Lung (tissue), 12 donors: ENCODE results near the gene TTC28. TPM values are rescaled to one million over a fixed set of nuclear protein-coding genes. Genes with fewer than 3 reads are reported as not detected.

Experiments
- ATAC-seq: fragments of 200-7000 bp; cut with Tn5 transposase; one replicate; pipeline ENCODE4 v1.9.1; 2020; ENCODE audit warnings: moderate number of reproducible peaks; ENCODE audit not compliant: insufficient read depth, low FRiP score
- DNase-seq, 3 donors: peaks; one replicate each; pipeline ENCODE4 v3.0.0-alpha.2; 2013 to 2017
- H3K27ac ChIP-seq, 2 donors: one replicate each; pipeline ENCODE4 v1.5.1; 2013; ENCODE audit warnings: mild to moderate bottlenecking in 2 of 2, moderate library complexity in 2 of 2, control low read depth in 1 of 2, inconsistent platforms in 1 of 2, low read depth in 1 of 2, low read length in 1 of 2
- H3K27me3 ChIP-seq, 3 donors: one replicate each; pipeline ENCODE4 v1.5.1; 2013; ENCODE audit warnings: low read length in 2 of 3; ENCODE audit not compliant: control insufficient read depth in 3 of 3, insufficient read depth in 3 of 3
- H3K36me3 ChIP-seq, 4 donors: one replicate each; pipeline ENCODE4 v1.5.1; 2013; ENCODE audit warnings: low read length in 4 of 4, mild to moderate bottlenecking in 1 of 4, moderate library complexity in 1 of 4; ENCODE audit not compliant: control insufficient read depth in 4 of 4, insufficient read depth in 4 of 4
- H3K4me1 ChIP-seq, 5 donors: one replicate each; pipeline ENCODE4 v1.5.1; 2013; ENCODE audit warnings: low read length in 5 of 5, mild to moderate bottlenecking in 2 of 5, moderate library complexity in 1 of 5; ENCODE audit not compliant: control insufficient read depth in 5 of 5, insufficient read depth in 5 of 5
- H3K4me3 ChIP-seq: one replicate; pipeline ENCODE4 v1.5.1; 2013; ENCODE audit warnings: mild to moderate bottlenecking, control low read depth, moderate library complexity
- H3K9ac ChIP-seq, 2 donors: one replicate each; pipeline ENCODE4 v1.5.1; 2013; ENCODE audit warnings: low read length in 2 of 2, control low read depth in 1 of 2; ENCODE audit not compliant: insufficient read depth in 1 of 2
- H3K9me3 ChIP-seq, 4 donors: one replicate each; pipeline ENCODE4 v1.5.1; 2013; ENCODE audit warnings: low read length in 3 of 4, mild to moderate bottlenecking in 1 of 4, moderate library complexity in 1 of 4; ENCODE audit not compliant: control insufficient read depth in 4 of 4, insufficient read depth in 3 of 4
- CTCF ChIP-seq: IDR thresholded peaks from 2 replicates; pipeline ENCODE4 v1.5.1; 2012; ENCODE audit warnings: mild to moderate bottlenecking; ENCODE audit errors: control extremely low read depth, extremely low read depth
- WGBS, 2 donors: extraction: QIAGEN DNeasy Blood & Tissue Kit; methylation state at CpG; one replicate each; pipeline ENCODE4 v1.1.7; 2013; 5-methylcytosine and 5-hydroxymethylcytosine counted together
- polyA plus RNA-seq, 2 donors: library from polyadenylated mRNA; stranded (reverse); fragments of 200-250 nt; gene quantifications; one replicate each; pipeline ENCODE4 v1.2.1, GENCODE V29; 2013
- total RNA-seq, 2 donors: library from RNA; depleted of rRNA in 1 of 2; stranded (reverse); fragments of >200 nt in 1 of 2; gene quantifications; one replicate each; pipeline ENCODE4 v1.2.1, GENCODE V29; 2014 to 2021
- donor health status: control.
- donor health status: control.
- donor health status: Bipolar disorder and iron deficiency.
- donor health status: healthy.
- donor health status: DM: yes; HTN: yes; CAD: no.

Gene TTC28
- total and polyA plus RNA-seq, 4 donors: 4.7 to 72.2 (median 24.8) TPM

- Histone ChIP-seq H3K9ac (peak overlapping the region; percentile 33 to 57), H3K4me3 (peak overlapping the region; percentile 53), H3K27me3 (no peaks in the 10 kb centered on the region), H3K4me1 (peaks cover 0 to 41% (median 6%) of the 10 kb centered on the region in 5 donors), H3K9me3 (no peaks in the 10 kb centered on the region), H3K36me3 (no peaks in the 10 kb centered on the region), H3K27ac (peak overlapping the region; percentile 78 to 88)
- ATAC-seq (peak; percentile 35), DNase-seq (peak in 2 of 3 donors; percentile 50 to 59)
- no peak for TF ChIP-seq CTCF
- 2% methylated on average over 29 of the region's 29 CpGs for WGBS, 2 donors
Measured at GRCh38 chr22:28442711-28443525, 236.7 kb downstream of the TTC28 start.

GRCh38 chr22:28442264-28442710, 237.4 kb downstream of the TTC28 start:
- Histone ChIP-seq H3K9me3 (no peaks in the 10 kb centered on the region), H3K4me1 (peaks cover 0 to 46% (median 6%) of the 10 kb centered on the region in 5 donors), H3K27me3 (no peaks in the 10 kb centered on the region), H3K4me3 (peak overlapping the region; percentile 53), H3K9ac (peak overlapping the region; percentile 33 to 86), H3K36me3 (no peaks in the 10 kb centered on the region), H3K27ac (peak overlapping the region; percentile 78 to 88)
- TF ChIP-seq CTCF: peak; percentile 40
- WGBS, 2 donors: 1% methylated on average over 23 of the region's 23 CpGs
- peak; percentile 86 to 92 (median 90) for DNase-seq
- peak; percentile 90 for ATAC-seq

- H3K4me3 ChIP-seq: peak overlapping the region; percentile 53
- ATAC-seq (no peak), DNase-seq (peak in 1 of 3 donors; percentile 65)
- 11 to 12% methylated on average over 16 of the region's 16 CpGs for WGBS, 2 donors
- peaks cover 0 to 46% (median 6%) of the 10 kb centered on the region in 5 donors for H3K4me1 ChIP-seq
- peak overlapping the region; percentile 42 to 86 for H3K9ac ChIP-seq
- peak overlapping the region; percentile 78 to 88 for H3K27ac ChIP-seq
- H3K9me3 ChIP-seq: no peaks in the 10 kb centered on the region
- no peaks in the 10 kb centered on the region for H3K36me3 ChIP-seq
- H3K27me3 ChIP-seq: no peaks in the 10 kb centered on the region
- TF ChIP-seq CTCF: no peak
Measured at GRCh38 chr22:28441720-28442263, 237.8 kb downstream of the TTC28 start.
